NCI-H82 treated with DMSO at 0.1 percent for 48 hours (cell line): ENCODE measurements around the gene CTF1.
"Not testable (repeated sequence)": the region's sequence is repeated elsewhere in the genome, so short reads cannot be mapped to it uniquely, and the experiment has no call there.

Source experiments
- DNase-seq: peaks from one replicate; lab custom pipeline; 2025; ENCODE audit not compliant: unreplicated experiment; lab: John Stamatoyannopoulos, UW

The CTF1 gene

DNA sequence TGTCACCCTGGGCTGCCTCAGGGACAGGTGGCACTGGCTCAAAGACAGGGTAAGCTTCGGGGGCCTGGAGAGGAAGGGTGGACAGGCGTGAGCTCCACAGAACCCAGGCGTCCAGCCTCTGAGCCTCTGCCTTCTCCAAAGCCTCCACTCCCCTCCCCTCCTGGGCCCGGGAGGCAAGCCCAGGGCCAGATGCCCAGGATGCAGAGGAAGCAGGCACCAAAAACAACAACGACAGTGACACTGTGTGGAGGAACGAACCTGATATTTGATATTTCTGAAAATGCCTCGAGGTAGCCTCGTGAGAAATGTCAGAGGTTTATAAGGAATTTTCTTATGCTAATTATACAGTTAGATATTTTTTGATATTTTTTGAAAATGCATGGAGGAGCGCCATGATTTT lies 8.5 kb upstream of the CTF1 start:
- no peak for DNase-seq

DNA sequence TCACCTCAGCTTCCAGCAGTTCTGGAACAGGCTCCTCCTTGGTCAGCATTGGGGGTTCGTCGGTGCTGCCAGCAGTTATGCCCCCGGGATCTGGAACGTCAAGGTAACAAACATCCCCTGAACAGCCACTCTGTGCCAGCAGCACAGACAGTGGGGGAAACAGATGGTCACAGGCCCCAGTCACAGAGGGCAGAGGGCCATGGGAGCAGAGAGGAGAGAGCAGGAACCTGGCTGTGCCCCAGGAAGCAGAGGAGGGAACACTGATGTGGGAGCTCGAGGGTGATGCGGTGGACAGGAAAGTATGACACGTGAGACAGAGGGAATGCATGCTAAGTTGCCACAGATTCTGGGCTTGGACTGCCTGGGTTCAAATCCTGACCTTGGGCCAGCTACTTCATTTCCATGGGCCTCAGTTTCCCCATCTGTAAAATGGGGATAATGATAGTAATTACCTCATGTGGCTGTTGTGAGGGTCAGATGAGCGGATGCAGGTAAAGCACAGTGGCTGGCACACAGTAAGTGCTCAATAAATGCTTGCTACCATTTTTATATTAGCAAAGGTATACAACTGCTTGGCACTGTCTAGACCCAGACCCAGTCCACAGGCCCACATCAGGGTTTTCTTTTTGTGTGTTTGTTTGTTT lies 7.4 kb upstream of the CTF1 start:
- no peak for DNase-seq

DNA sequence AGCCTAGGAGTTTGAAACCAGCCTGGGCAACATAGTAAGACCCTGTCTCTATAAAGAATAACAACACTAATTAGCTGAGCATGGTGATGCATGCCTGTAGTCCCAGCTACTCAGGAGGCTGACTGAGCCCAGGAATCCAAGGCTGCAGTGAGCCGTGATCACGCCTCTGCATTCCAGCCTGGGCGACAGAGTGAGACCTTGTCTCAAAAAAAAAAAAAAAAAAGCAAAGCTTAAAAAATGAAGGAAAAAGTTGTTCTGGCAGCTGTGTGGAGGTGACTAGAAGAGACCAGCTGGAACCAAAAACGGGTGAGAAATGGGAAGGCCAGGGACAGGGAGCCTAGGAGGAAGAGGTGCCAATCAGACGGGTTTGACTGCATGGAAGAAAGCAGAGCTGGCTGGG lies 6.7 kb upstream of the CTF1 start:
- DNase-seq = no peak

DNA sequence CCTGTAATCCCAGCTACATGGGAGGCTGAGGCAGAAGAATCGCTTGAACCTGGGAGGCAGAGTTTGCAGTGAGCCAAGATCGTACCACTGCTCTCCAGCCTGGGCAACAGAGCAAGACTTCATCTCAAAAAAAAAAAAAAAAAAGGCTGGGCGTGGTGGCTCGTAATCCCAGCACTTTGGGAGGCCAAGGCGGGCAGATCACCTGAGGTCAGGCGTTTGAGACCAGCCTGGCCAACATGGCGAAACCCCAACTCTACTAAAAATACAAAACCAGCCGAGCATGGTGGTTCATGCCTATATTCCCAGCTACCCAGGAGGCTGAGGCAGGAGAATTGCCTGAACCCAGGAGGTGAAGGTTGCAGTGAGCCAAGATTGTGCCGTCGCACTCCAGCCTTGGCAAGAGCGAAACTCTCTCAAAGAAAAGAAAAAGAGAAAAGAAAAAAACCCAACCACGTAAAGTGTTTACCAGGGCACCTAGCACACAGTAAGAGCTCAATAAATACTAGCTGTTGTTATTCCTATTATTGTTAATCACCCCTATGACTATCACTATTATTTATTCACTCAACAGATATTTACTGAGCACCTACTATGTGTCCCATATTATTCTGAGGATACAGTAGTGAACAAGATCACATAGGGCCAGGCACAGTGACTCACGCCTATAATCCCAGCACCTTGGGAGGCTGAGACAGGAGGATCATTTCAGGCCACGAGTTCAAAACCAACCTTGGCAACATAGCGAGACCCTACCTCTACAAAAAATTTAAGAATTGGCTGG lies 5.2 kb upstream of the CTF1 start:
- DNase-seq = not testable (repeated sequence)

DNA sequence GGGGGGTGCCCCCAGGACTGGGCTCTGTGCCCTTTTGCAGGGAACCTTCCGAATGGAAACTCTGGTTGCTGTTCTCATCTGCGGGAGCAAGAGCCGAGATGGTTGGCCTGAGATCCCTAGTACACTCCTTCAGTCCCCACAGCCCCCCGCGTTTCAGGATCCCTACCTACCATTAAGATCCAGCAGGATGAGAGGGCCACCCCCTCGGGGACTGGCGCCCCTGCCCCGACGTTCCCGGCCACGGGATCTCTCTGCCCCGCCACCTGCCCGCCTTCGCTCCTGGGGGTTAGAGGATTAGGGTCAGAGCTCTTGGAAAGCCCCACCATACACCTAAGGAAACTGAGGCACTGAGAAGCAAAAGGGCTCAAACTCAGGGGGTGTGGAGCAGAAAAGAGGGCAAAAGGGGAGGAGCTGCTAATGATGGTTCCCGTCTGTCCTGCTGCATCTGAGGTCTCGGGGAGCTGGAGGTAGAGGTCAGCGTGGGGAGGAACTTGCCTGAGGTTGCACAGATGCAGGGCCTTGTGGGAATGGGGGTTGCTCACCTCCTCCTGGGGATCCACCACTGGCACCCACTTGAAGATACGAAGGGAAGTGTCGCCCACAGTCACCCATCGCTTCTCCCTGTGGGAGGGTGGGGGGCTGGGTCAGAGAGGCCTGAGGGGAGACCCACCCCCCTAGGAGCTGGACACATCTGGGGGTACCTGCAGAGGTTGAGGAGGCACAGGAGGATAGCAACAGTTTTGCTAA lies 3.6 kb upstream of the CTF1 start:
- no peak for DNase-seq

DNA sequence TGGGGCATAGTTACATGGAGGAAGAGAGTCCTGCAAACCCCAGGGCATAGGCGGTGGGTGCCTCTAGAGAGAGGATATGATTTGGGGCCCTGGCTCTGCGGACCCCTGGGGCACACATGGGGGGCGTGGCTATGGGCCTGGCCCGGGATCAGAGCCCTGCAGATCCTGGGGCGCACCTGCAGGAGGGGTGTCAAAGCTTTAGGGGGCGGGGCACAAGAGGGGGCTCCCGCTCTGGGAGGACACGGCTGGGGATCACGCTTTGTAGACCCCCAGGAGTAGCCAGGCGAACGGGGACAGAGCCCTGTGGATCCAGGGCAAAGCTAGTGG lies 3.0 kb upstream of the CTF1 start:
- DNase-seq = no peak

DNA sequence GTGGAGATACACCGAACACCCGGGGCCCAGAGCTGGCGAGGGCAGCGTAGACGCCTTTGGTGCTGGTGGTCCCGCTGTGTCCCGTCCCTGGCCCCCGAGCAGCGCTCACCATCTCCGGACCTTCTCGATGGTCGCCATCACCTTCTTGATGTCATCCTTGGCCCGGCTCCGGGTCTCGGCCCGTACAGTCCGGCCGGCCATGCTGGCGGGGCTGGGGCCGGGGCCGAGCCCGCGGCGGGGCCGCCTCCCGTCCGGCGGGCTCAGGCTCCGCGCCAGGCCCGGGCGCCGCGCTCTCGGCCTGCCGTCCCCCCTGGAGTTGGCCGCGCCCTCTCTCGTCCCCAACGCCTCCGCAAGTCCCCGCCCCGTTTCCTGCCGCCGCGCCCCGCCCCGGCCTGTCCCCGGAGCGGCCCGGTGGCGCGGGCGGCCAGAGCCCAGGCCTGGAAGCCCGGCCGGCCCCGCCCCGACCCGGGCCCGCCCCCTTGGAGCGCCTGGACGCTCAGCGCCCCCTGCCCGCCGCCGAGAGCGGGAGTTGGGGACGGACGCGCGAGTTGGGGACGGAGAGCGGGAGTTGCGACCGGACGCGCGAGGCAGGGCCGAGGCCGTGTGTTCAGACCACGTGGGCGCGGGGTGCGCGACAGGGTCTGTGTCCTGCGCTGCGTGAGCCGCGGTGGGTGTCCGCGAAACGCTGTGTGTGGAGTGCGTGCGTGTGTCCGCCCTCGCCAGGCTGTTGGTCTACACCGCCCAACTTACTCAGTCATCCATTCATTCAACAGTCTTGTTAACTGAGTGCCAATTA lies 2.5 kb upstream of the CTF1 start, which contains the start of gene BCL7C:
BCL7C (minus strand) TSS at position 334 of the 796 bp plus-strand sequence; CDS start at position 201, 133 bp downstream.
- DNase-seq = peak; percentile 55

DNA sequence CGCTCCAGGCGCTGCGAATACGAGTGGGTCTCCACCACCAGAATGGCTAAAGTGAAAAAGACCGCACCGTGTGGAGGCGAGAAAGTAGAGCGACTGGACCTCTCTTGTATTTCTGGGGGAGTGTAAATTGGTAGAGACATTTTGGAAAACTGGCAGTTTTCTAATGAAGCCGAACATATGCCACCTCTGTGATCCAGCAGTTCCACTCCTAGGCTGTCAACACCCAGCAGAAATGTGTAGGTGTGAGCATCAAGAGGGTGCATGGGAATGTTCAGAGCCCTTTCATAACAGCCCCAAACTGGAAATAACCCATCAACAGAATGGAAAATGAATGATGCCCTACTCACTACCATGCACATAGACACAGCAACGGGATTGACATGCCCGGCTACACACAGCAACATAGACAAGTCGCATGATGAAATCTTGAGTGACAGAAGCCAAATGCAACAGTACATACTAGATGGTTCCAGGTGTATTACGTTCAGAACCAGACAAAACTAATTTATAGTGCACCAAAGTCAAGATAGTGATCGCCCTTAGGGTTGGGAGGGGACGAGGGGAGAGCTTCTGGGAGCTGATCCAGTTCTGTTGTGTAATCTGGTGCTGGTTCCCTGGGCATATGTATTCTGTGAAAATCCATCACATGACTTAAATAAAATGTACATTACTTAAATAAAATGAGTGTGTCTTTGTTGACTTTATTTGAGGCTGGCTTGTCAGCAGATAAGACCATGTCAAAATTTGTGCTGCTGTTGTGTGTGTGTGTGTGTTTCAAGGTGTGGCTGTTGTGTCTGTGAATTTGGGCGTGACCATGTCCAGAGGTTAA lies 1.7 kb upstream of the CTF1 start:
- DNase-seq = no peak

DNA sequence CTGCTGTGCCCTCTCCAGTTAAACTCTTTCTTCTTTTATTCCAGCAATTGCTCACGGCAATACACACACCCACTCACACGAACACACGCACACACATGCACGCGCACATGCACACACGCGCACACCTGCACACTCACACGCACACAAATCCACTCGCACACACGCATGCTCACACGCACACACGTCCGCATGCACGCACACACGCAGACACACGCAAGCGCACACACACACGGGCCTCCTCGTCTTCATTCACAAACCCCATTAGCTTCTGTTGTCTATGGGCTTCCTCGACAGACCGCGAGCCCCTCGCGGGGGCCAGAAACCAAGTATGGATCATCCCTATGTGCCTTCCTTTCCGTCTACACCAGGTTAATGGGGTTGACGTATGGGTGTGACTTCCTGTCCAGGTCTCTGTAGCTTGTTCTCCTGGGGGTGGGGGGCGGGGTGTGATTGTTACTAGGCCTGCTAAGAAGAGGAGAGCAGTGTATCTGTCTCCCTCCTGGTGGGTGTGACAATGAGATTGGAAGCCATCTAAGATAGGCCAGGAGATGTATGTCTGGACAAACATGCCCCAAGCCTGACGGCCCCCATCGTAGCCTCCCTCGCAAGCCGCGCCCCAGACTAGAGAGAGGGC lies 670 bp upstream of the CTF1 start:
- DNase-seq = no peak

DNA sequence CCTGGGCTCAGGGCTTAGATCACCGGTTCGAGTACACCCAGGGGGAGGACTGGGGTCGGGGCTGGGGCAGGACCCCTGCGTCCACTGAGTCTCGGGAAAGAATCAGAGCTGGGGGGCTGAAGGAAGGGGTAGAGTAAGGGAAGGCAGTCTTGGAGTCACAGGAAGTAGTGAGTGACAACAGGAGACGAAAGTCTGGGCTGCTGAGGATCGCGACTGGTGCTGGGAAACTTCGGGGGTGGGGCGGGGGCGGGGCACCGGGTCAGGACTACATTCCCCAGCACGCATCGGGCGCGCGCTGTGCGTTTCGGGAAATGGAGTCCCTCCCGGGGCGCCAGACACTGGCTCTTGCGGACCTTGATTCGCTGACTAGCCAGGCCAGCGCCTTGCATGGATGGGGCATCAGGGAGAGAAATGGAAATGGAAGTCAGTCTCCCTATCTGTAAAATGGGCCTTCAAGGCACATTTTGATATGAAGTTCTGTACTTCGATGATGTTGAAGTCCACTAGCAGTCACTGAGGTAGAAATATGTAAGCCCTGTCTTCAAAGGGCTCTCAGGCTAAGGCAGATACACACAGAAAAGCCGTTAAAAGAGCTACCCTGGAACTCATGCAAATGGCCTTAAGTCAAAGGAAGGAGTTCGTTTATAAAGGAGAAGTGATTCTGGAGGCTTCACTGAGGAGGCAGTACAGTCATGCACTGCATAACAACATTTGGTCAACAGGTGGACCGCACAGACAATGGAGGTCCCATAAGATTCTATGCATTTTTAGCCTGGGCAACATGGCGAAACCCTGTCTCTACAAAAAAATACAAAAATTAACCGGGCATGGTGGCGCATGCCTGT lies 697 bp downstream of the CTF1 start:
- DNase-seq = peak; percentile 67

DNA sequence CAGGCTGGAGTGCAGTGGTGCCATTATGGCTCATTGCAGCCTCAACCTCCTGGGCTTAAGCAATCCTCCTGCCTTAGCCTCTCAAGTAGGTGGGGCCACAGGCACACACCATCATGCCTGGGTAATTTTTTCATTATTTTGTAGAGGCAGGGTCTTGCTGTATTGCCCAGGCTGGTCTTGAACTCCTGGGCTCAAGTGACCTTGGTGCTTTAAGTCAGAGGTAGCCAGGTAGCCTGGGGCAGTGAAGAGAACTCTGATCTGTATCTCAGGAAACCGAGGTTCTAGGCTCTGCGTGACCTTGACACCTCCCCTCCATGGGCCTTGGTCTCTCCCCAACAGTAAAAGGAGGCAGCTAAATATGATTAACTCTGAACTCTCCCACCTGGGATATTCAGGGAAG lies 3.4 kb downstream of the CTF1 start:
- no peak for DNase-seq

DNA sequence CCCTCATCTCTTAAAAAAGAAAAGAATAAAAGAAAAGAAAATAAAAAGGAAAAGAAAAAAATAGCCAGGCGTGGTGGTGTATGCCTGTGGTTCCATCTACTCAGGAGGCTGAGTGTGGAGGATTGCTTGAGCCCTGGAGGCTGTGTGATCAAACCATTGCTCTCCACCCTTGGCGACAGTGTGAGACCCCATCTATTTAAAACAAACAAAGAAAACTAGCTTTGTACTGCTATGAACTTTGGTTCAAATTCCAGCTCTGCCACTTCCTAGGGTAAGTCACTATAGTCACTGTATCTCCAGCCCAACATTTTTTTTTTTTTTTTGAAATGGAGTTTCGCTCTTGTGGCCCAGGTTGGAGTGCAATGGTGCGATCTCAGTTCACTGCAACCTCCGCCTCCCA lies 4.2 kb downstream of the CTF1 start:
- no peak for DNase-seq

DNA sequence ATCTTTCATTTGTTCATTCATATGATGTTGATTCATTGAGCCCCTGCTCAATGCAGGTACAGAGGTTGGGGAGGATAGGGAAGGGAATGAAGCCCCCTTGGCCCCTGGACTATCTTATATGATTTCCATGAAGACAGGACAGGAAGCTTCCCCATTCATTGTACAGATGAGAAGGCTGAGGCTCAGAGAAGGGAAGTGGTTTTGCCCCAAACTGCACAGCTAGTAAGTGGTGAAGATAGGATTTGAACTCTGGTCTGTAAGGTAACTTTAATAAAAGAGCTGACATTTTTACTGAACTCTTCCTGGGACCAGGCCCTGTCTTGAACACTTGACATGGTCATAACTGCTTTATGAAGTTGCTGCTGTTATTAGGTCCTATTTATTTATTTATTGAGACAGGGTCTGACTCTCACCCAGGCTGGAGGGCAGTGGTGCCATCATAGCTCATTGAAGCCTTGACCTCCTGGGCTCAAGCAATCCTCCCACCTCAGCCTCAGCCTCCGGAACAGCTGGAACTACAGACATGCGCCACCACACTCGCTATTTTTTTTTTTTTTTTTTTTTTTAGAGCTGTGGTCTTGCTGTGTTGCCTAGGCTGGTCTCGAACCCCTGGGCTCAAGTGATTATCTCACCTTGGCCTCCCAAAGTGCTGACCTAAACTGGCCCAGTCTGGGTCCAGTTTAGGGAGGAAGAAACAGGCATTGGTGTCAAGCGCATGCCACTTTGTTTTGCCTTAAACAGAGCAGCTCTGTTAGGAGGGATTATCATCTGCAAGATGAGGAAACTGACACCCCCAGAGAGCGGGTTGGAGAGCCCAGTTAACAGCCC lies 5.0 kb downstream of the CTF1 start:
- DNase-seq = no peak

DNA sequence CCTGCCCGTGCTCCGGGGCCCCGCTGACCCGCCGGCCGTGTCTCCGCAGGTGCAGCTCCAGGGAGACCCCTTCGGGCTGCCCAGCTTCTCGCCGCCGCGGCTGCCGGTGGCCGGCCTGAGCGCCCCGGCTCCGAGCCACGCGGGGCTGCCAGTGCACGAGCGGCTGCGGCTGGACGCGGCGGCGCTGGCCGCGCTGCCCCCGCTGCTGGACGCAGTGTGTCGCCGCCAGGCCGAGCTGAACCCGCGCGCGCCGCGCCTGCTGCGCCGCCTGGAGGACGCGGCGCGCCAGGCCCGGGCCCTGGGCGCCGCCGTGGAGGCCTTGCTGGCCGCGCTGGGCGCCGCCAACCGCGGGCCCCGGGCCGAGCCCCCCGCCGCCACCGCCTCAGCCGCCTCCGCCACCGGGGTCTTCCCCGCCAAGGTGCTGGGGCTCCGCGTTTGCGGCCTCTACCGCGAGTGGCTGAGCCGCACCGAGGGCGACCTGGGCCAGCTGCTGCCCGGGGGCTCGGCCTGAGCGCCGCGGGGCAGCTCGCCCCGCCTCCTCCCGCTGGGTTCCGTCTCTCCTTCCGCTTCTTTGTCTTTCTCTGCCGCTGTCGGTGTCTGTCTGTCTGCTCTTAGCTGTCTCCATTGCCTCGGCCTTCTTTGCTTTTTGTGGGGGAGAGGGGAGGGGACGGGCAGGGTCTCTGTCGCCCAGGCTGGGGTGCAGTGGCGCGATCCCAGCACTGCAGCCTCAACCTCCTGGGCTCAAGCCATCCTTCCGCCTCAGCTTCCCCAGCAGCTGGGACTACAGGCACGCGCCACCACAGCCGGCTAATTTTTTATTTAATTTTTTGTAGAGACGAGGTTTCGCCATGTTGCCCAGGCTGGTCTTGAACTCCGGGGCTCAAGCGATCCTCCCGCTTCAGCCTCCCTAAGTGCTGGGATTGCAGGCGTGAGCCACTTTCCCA lies 5.9 kb downstream of the CTF1 start:
- DNase-seq = no peak

DNA sequence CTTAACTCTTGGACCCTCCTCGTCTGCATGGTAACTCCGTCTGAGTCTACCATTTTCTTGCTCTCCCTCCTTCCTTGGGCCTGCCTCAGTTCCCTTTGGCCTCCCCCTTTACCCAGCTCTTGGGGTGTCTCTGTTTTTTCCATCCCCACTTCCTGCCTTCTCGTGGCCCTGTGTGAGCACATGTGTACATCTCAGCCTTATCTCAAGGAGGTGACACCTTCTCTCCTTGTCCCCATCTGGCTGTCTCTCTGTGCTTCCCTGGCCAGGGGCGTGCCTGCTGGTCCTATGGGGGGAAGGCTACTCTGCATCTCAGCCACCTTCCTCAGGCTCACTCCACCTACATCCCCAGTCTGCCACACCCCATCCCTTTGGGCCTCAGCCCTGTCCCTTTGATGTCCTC lies 6.6 kb downstream of the CTF1 start:
- no peak for DNase-seq

DNA sequence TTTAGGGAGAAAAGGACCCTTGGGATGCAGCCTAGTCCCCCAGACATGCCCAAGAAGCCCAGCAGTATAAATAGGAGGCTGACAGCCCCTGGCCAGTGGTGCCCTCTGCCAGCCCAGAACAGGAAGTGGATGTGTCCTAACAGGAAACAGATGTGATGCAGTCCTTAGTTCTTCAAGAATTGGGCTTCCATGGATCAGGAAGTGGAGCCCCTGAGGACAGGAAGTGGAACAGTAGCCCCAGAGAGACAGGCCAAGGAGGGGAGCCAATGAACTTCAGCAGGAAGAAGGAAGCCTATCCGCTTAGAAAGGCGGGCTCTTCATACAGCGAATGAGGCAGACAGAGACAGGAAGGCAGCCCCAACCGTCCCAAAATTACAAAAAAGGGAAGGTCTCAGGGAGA lies 7.2 kb downstream of the CTF1 start:
- no peak for DNase-seq

DNA sequence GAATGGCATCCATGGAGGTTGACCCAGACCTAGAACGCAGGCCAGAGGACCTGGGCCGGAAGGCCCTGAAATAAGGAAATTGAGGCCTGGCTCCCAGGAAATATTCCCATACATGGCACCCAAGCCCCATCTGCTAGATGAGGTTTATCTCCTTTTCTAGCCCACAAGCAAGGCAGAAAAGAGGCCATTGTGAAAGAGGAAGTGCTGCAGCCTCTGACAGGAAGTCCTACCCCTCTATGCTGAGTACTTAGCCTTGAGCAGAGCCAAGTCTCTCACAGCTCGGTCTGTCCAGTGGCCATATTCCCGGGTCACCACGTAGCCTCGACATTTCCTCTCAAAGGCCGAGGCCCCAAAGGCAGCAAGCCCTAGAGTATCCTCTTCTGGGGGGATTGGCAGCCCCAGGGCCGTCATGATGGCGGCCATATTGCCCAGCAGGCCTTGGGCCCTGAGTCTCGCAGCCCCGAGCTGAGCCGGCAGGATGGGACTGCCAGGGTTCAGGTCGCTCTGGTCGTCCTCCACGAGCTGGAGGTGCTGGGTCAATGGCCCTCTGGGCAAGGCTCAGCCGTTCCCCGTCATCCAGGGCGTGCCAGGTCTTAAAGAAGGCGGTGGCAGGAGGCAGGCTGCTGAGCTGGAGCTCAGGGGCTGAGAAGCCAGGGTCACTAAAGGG lies 7.8 kb downstream of the CTF1 start:
- no peak for DNase-seq
